Nucleus accumbens (tissue), 56 donors: Measurements from ENCODE around the gene CHIC2.
"Not testable (repeated sequence)": the region's sequence is repeated elsewhere in the genome, so short reads cannot be mapped to it uniquely, and the experiment has no call there.

Experiments
- DNase-seq, 56 donors: peaks; one replicate each; lab custom pipeline; 2025; lab: John Stamatoyannopoulos, UW

The CHIC2 gene

GRCh38 chr4:54062392-54062791 lies 2.0 kb downstream of the CHIC2 start:
- DNase-seq = no peak

GRCh38 chr4:54061873-54062272 lies 2.5 kb downstream of the CHIC2 start:
- no peak for DNase-seq

- no peak for DNase-seq
Observed at GRCh38 chr4:54061067-54061466, 3.3 kb downstream of the CHIC2 start.

GRCh38 chr4:54060116-54060515 lies 4.3 kb downstream of the CHIC2 start:
- no peak for DNase-seq

GRCh38 chr4:54058171-54058570 lies 6.2 kb downstream of the CHIC2 start:
- no peak for DNase-seq

GRCh38 chr4:54056360-54056759 lies 8.0 kb downstream of the CHIC2 start:
- no peak for DNase-seq

- no peak for DNase-seq
Observed at GRCh38 chr4:54055494-54055893, 8.9 kb downstream of the CHIC2 start.

- no peak for DNase-seq
Observed at GRCh38 chr4:54054501-54054900, 9.9 kb downstream of the CHIC2 start.

GRCh38 chr4:54053322-54053721 lies 11.1 kb downstream of the CHIC2 start:
- not testable (repeated sequence) for DNase-seq

- DNase-seq = no peak
Observed at GRCh38 chr4:54050214-54050904, 14.0 kb downstream of the CHIC2 start.

- not testable (repeated sequence) for DNase-seq
Observed at GRCh38 chr4:54043630-54044029, 20.8 kb downstream of the CHIC2 start.

GRCh38 chr4:54041933-54042332 lies 22.5 kb downstream of the CHIC2 start:
- no peak for DNase-seq

- no peak for DNase-seq
Observed at GRCh38 chr4:54041100-54041499, 23.3 kb downstream of the CHIC2 start.

- DNase-seq = no peak
Observed at GRCh38 chr4:54038056-54038455, 26.3 kb downstream of the CHIC2 start.

GRCh38 chr4:54036184-54036583 lies 28.2 kb downstream of the CHIC2 start:
- no peak for DNase-seq

GRCh38 chr4:54032558-54033135 lies 31.8 kb downstream of the CHIC2 start:
- DNase-seq = no peak

GRCh38 chr4:54027311-54027710 lies 37.1 kb downstream of the CHIC2 start:
- no peak for DNase-seq

- no peak for DNase-seq
Observed at GRCh38 chr4:54025582-54025981, 38.8 kb downstream of the CHIC2 start.

GRCh38 chr4:54023019-54023418 lies 41.4 kb downstream of the CHIC2 start:
- not testable (repeated sequence) for DNase-seq

- DNase-seq = no peak
Observed at GRCh38 chr4:54017974-54018373, 46.4 kb downstream of the CHIC2 start.

- no peak for DNase-seq
Observed at GRCh38 chr4:54017308-54017707, 47.1 kb downstream of the CHIC2 start.

GRCh38 chr4:54016504-54016903 lies 47.9 kb downstream of the CHIC2 start:
- DNase-seq = no peak
